SKM-1 treated with dmso at 0.1 percent for 144 hours (cell line): ENCODE results near the gene EHF.
"Not testable (repeated sequence)": the region's sequence is repeated elsewhere in the genome, so short reads cannot be mapped to it uniquely, and the experiment has no call there.

Experiments used
- DNase-seq: peaks from one replicate; lab custom pipeline; 2025; ENCODE audit not compliant: unreplicated experiment; lab: John Stamatoyannopoulos, UW

The EHF gene

GRCh38 chr11:34665077-34665835 lies 44.4 kb downstream of the EHF start:
- DNase-seq: no peak

- no peak for DNase-seq
Observed at GRCh38 chr11:34667810-34668582, 47.1 kb downstream of the EHF start.

GRCh38 chr11:34668583-34669053 lies 47.7 kb downstream of the EHF start:
- DNase-seq: no peak

- DNase-seq: no peak
Observed at GRCh38 chr11:34669458-34669857, 48.6 kb downstream of the EHF start.

GRCh38 chr11:34671117-34671516 lies 50.2 kb downstream of the EHF start:
- DNase-seq: no peak

GRCh38 chr11:34671946-34672345 lies 51.1 kb downstream of the EHF start:
- DNase-seq: no peak

GRCh38 chr11:34674038-34674437 lies 53.1 kb downstream of the EHF start:
- DNase-seq: no peak

- DNase-seq: no peak
Observed at GRCh38 chr11:34676227-34676626, 55.3 kb downstream of the EHF start.

- no peak for DNase-seq
Observed at GRCh38 chr11:34679681-34680080, 58.8 kb downstream of the EHF start.

GRCh38 chr11:34680206-34680605 lies 59.3 kb downstream of the EHF start:
- no peak for DNase-seq

- DNase-seq: no peak
Observed at GRCh38 chr11:34680918-34681586, 60.2 kb downstream of the EHF start.

GRCh38 chr11:34682825-34683224 lies 61.9 kb downstream of the EHF start:
- DNase-seq: no peak

GRCh38 chr11:34683396-34683795 lies 62.5 kb downstream of the EHF start:
- DNase-seq: no peak

- DNase-seq: no peak
Observed at GRCh38 chr11:34685864-34686263, 65.0 kb downstream of the EHF start.

GRCh38 chr11:34692299-34692698 lies 71.4 kb downstream of the EHF start:
- not testable (repeated sequence) for DNase-seq

GRCh38 chr11:34696862-34697261 lies 76.0 kb downstream of the EHF start:
- no peak for DNase-seq

GRCh38 chr11:34706709-34707461 lies 86.0 kb downstream of the EHF start:
- no peak for DNase-seq

GRCh38 chr11:34707462-34707840 lies 86.6 kb downstream of the EHF start:
- no peak for DNase-seq
